Adipose tissue (tissue), 3 donors: ENCODE measurements around the gene AK9. TPM values are rescaled to one million over a fixed set of nuclear protein-coding genes. Genes with fewer than 3 reads are reported as not detected.

Experiments
- H3K27ac ChIP-seq: one replicate; pipeline ENCODE4 v1.5.1; 2013; ENCODE audit warnings: low read depth, low read length
- WGBS, 3 donors: extraction: QIAGEN DNeasy Blood & Tissue Kit; methylation state at CpG; one replicate each; pipeline ENCODE4 v1.1.7; 2013; 5-methylcytosine and 5-hydroxymethylcytosine counted together
- polyA plus RNA-seq, 3 donors: library from polyadenylated mRNA; stranded (reverse); fragments of 200-250 nt; gene quantifications; one replicate each; pipeline ENCODE4 v1.2.3, GENCODE V29; 2013
- donor health status: healthy with polysubstance abuse.
- donor health status: Bipolar disorder and iron deficiency.
- donor health status: healthy.

The AK9 gene
- polyA plus RNA-seq, 3 donors = 2.3 to 3.7 (median 2.8) TPM

DNA sequence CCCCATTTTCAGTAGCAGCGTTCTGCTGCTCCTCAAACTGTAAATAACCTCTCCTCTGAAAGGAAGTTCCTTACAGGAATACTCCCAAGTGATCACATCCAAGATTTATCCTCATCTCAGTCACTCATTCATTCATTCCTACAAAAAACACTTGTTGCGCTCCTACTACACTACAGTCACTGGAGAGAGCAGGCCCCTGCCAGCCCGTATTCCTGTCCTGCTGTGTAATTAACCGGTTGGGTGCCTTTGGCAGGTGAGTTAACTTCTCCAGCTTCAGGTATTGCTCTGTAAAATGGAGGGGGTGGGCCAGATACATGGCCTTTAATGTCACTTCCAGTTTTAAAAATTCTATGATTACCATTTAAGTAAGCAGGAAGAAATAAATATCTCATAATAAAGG lies 192.9 kb downstream of the AK9 start:
- no peak overlapping the region for H3K27ac ChIP-seq
- WGBS, 3 donors = 90 to 91% (median 90%) methylated on average over 4 of the region's 4 CpGs

GRCh38 chr6:109496036-109496772 lies 194.8 kb downstream of the AK9 start:
- 74 to 83% (median 82%) methylated on average over 9 of the region's 9 CpGs for WGBS, 3 donors
- no peak overlapping the region for H3K27ac ChIP-seq

DNA sequence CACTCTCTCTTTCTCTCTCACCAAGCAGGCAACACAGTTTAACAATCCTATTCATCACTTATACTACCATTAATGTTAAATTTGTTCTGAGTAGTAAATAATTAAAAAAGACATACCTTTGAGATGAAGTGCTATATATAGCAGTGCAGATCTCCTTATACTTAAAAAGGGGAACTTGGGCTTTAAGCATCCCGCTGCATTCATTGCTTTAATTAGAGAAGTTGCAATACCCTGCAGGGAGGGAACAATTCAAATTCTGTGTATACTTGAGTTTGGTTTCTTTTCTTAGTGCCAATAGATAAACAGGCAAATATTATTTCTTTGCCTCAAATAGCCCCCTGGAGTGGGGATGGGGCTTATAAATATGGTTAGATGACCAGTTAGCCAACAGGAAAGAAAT lies 197.1 kb downstream of the AK9 start:
- no peak overlapping the region for H3K27ac ChIP-seq
- WGBS, 3 donors = 58 to 89% (median 69%) methylated on average over 1 of the region's 1 CpG

GRCh38 chr6:109491207-109491938 lies 199.6 kb downstream of the AK9 start:
- 48 to 63% (median 57%) methylated on average over 5 of the region's 5 CpGs for WGBS, 3 donors
- no peak overlapping the region for H3K27ac ChIP-seq

GRCh38 chr6:109490713-109491112 lies 200.3 kb downstream of the AK9 start:
- no peak overlapping the region for H3K27ac ChIP-seq
- 61 to 79% (median 74%) methylated on average over 2 of the region's 2 CpGs for WGBS, 3 donors

DNA sequence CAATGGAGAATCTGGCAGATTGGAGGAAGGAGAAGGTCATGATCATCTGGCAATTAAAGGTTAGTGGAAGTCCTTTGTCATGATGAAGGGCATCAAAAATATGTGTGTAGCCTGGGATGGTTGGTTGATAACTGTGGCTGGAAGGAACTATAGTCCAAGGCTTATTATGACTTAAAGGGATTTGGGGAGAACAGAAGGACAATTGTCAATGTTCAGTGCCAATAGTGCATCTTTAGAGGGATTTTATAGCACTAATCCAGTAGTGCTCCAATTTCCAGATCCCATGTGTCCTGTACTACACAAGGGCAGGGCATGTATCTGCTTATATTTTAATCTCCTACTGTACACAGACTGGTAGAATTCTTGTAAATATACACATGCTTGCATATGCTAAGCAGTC lies 203.0 kb downstream of the AK9 start:
- no peak overlapping the region for H3K27ac ChIP-seq

- 86 to 94% (median 88%) methylated on average over 1 of the region's 1 CpG for WGBS, 3 donors
- H3K27ac ChIP-seq = no peak overlapping the region
Observed at GRCh38 chr6:109486068-109486467, 204.9 kb downstream of the AK9 start.

DNA sequence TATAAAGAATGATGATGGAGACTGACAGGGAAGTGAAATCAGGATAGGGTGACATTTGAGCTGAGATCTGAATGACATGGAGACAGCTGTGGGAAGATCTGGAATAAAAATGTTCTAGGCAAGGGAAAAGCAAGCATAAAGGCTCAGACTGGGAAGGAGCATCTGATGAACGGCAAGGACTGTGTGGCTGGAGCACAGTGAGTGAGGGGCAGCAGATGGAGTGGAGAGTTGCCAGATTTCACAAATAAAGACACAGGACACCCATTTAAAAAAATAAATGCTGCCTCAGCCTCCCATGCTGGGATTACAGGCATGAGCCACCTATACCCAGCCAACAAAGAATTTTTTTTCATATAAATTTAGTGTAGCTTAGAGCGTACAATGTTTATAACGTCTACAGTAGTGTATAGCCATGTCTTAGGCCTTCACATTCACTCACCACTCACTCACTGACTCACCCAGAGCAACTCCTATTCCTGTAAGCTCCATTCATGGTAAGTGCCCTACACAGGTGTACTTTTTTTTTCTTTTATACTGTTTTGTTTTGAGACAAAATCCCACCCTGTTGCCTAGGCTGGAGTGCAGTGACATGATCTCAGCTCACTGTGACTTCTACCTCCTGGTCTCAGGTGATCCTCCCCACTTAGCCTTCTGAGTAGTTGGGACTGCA lies 205.6 kb downstream of the AK9 start:
- WGBS, 3 donors = 77 to 82% (median 80%) methylated on average over 3 of the region's 3 CpGs
- no peak overlapping the region for H3K27ac ChIP-seq

- no peak overlapping the region for H3K27ac ChIP-seq
- WGBS, 3 donors = 46 to 57% (median 47%) methylated on average over 3 of the region's 3 CpGs
Observed at GRCh38 chr6:109484122-109484521, 206.9 kb downstream of the AK9 start.

GRCh38 chr6:109483735-109484057 lies 207.3 kb downstream of the AK9 start:
- no peak overlapping the region for H3K27ac ChIP-seq
- WGBS, 3 donors = 0 to 2% (median 1%) methylated on average over 6 of the region's 6 CpGs

DNA sequence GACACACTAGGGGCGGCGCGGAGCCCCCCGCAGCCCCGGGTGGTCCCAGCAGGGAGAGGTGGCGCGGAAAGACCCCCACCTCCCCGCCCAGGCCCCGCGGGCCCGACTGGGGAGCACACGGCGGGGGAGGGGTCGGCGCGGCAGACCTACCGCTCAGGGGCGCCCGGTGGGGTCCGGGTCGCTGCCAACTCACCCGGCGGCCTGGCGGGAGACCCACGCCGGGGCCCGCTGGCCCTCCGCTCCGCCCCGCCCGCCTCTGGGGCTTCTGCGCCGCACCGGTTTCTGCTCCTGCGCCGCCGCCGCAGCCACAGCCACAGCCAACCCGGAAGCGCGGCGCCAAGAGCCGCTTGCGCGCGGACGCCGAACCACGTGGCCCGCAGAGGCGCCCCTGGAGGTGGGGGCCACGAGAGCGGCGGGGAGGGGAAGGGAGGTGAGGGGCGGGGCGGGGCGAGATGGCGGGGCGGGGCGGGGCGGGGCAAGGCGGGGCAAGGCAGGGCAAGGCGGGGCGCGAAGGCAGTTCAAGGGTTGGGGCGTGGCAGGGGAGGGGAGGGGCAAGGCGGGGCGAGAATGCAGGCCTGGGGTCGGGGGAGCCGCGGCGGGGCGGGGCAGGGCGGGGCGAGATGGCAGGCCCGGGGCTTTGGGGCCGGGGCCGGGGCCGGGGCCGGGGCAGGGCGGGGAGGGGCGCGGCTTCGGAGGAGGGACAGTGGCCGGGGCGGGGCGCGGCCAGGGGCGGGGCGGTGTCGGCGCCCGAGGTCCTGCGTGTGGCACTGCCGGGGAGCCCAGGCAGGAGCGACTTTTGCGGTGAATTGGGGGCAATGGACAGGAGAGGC lies 207.9 kb downstream of the AK9 start, which contains the start of gene ZBTB24:
ZBTB24 (minus strand) TSS at position 315 of the 830 bp plus-strand sequence. CDS start 1,193 bp downstream, outside the sequence.
- WGBS, 3 donors = 1% methylated on average over 48 to 94 of the region's 97 CpGs
- no peak within 1 kb of the TSS for H3K27ac ChIP-seq

DNA sequence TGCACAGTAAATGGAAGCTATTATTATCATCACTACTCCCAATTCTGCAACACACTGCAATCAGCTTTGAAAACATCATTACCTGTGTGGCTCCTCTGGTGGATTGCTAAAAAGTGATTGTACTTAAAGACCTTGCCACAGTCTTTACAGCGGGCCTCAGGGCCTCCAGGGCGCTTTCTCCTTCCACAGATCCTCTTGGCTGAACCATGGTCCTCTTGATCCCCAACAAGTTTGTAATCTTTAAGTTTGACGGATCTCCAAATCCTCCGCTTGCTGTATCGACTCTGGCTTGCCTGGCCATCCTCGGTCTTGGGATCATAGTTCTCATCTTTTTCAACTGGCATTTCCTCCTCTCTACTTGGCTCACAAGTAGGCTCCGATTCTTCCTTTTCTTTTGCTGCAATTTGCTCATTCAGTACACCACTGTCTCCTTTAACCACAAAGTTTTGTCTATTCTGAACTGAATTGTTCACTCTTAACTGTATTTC lies 210.0 kb downstream of the AK9 start:
- H3K27ac ChIP-seq = no peak overlapping the region

GRCh38 chr6:109478841-109479624 lies 212.0 kb downstream of the AK9 start:
- WGBS, 3 donors = 88 to 93% (median 89%) methylated on average over 5 of the region's 5 CpGs
- H3K27ac ChIP-seq = no peak overlapping the region

More for the DNA sequence above, 210.0 kb downstream of the AK9 start:
- 94 to 97% (median 96%) methylated on average over 7 of the region's 7 CpGs for WGBS, 3 donors

DNA sequence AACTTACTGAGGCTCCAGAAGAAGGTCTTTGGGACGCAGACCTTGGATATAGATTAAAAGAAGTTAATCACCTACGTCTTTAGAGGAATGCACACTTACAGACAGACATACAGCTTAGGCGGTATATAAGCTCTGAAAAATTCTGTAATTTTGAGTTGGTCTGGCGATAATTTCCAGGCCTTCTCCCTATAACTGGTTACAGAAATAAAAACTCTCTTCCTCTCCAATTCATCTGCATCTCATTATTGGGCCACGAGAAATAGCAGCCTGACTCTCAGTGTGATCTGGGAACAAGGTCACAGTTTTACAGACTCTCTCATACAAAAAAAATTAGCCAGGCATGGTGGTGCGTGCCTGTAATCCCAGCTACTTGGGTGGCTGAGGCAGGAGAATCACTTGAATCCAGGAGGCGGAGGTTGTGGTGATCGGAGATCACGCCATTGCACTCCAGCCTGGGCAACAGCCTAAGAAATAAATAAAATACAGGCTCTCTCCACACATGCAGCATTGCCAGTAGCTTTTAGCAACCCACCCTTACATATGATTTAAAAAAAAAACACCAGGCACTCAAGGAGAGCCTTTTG lies 212.7 kb downstream of the AK9 start:
- WGBS, 3 donors = 79 to 92% (median 79%) methylated on average over 9 of the region's 9 CpGs
- H3K27ac ChIP-seq = no peak overlapping the region

DNA sequence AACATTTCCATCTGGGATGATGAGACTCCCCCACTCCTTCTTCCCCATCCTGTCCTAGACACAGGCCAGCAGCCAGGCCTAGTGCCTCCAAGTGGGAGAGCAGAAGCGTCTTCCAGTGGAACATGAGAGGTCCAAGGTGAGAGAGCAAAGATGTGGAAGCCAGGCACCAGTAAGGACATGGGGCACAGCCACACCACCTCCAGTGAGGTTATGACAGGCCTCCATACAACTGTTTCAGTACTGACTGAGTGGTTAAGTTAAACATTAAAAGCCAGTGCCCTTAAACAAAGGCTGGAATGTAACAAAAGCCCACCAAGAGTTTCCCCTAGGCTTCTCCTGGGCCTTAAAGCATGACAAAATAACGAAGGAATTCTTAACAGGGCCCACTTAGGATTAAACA lies 213.3 kb downstream of the AK9 start:
- H3K27ac ChIP-seq = no peak overlapping the region
- WGBS, 3 donors = 55 to 83% (median 74%) methylated on average over 2 of the region's 2 CpGs

DNA sequence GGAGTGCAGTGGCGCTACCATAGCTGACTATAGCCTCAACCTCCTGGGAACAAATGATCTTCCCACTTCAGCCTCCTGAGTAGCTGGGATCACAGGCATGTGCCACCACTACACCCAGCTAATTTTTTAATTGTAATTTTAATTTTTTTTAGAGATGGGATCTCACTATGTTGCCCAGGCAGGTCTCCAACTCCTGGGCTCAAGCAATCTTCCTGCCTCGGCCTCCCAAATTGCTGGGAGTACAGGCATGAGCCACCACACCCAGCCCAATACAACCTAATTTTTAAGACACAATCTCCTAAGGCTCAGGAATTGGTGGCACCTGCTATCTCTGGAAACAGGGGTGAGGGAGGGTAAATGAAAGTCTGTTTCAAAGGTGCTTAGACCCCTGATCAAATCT lies 213.8 kb downstream of the AK9 start:
- whole genome bisulfite sequencing, 3 donors = 98 to 100% (median 99%) methylated on average over 2 of the region's 2 CpGs
- H3K27ac ChIP-seq = no peak overlapping the region

DNA sequence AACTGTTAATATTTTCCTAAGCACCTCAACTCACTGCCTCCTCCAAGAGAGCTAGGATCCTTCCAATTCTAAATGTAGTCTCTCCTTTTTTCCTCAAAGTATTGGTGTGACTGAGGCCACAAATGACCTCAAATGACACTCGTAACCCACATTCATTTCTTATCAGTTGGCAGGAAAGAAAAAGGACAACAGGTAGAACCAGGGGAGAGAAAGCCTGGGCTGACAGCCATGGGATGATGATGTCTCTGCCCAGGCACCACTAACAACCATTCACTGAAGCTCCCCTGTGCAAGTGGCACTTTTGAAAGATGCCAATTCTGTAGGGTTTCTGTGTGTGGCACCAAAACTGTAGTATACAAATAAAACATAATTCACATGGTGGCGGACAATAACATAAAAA lies 215.4 kb downstream of the AK9 start:
- WGBS, 3 donors = 61 to 93% (median 90%) methylated on average over 2 of the region's 2 CpGs
- no peak overlapping the region for H3K27ac ChIP-seq
